HG02884 (cell line): ENCODE data around the gene ITGB1BP1.

Experiments
- ATAC-seq: cut with Tn5 transposase; IDR thresholded peaks from one replicate; pipeline ENCODE4 v1.9.1; 2021; ENCODE audit warnings: mild to moderate bottlenecking, moderate library complexity; ENCODE audit not compliant: unreplicated experiment

The ITGB1BP1 gene

DNA sequence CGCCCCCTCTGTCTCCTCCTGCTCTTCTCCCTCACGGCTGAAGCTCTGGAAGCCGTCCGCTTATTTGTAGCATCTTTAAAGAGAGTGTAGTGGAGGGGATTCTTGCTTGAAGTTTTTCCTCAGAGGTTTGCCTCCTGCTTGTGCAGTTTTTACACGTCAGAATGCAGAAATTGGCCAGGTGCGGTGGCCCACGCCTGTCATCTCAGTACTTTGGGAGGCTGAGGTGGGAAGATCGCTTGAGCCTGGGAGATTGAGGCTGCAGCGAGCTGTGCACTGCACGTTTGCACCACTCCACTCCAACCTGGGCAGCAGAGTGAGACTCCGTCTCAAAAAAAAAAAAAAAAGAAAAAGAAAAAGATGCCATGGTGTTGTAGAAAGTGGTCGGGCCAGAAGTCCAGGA is 69.0 kb downstream of the ITGB1BP1 start:
- no peak for ATAC-seq
